ENCODE results near the gene TMED4.
"Not testable (repeated sequence)": the region's sequence is repeated elsewhere in the genome, so short reads cannot be mapped to it uniquely, and the experiment has no call there.

- not testable (repeated sequence) for TF ChIP-seq POLR2A, POLR2AphosphoS5 (IDR thresholded peaks at IDR 0.05; ENCODE audit: low read depth, low read length)
Measured at GRCh38 chr7:44597181-44597580, 15.2 kb upstream of the TMED4 start.

Data from GM12891 (cell line).